Activated T-helper 1 cell treated with Interleukin-2 at 50 U/mL for 16 hours (primary cell): Measurements from ENCODE around the gene MYRF.

Experiments
- DNase-seq: peaks from one replicate; pipeline ENCODE4 v3.0.0-alpha.2; 2020; ENCODE audit warnings: low read depth

MYRF gene

DNA sequence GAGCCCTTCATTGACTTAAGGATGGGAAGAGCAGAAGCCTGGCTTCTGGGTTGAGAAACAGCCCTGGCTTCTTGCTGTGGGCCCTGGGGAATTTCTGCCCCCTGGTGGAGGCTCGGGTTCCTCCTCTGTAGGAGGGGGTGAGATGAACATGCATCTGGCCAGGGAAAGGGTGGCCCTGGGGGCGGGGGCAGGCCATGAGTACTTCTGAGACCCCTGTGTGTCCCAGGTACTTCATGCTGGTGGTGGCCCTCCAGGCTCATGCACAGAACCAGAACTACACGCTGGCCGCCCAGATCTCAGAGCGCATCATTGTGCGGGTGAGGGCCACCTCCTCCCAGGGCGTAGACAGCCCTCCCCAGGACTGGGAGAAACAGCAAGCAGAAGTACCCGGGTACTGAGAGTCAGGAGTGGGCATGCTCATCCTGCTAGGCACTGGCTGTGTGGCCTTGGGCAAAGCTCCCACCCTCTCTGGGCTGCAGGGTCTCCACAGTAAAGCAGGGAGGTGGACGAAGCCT, 24.2 kb downstream of the MYRF start:
- DNase-seq, result peak; percentile 26

DNA sequence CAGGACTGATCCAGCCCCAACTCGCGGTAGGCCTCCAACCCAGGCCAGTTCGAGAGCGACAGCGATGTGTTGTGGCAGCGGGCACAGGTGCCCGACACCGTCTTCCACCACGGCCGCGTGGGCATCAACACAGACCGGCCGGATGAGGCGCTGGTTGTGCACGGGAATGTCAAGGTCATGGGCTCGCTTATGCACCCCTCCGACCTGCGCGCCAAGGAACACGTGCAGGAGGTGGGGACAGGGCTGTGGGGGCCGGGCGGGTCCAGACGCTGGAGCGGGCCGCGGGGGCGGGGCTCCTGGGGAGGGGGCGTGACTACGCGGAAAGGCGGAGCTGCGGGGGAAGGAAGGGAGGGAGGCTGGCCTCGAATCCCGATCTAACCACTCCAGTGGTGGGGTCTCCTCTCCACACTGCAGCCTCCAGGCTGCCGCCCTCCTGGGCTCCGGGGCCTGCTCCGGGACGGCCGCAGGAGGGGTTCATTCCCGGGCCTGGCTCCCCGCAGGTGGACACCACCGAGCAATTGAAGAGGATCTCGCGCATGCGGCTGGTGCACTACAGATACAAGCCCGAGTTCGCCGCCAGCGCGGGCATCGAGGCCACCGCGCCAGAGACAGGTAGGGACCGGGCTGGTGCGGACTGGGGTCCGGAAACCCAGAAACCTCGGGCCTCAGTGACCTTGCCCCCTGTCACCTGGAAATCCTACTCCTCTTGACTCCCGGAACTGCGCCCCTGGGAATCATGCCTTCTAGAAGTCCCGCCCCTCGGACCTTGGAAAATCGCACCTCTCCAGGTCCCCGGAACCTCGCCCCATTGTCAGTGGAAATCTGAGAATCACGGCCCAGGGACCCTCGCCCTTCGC, 25.0 kb downstream of the MYRF start:
- DNase-seq, result peak; percentile 47

DNA sequence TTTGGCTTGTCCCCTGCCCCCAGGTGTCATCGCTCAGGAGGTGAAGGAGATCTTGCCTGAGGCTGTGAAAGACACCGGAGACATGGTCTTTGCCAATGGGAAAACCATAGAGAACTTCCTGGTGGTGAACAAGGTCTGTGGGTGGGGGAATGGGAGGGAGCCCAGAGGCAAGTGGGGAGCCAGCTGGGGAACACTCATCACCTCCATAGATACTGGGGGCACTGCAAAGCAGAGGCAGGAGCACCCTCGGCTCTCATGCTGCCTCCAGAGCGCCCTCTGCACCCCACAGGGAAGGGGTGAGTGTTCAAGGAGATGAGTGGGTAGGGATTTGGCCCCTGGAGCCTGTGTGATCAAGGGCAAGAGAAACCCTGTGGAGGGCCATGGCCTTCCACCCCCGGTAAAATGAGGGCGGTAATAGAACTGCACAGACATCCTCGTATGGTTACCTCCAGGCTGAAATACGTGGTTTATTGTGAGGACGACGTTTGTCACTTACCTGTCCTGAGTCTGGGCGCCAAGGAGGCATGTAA, 26.0 kb downstream of the MYRF start:
- no peak for DNase-seq

DNA sequence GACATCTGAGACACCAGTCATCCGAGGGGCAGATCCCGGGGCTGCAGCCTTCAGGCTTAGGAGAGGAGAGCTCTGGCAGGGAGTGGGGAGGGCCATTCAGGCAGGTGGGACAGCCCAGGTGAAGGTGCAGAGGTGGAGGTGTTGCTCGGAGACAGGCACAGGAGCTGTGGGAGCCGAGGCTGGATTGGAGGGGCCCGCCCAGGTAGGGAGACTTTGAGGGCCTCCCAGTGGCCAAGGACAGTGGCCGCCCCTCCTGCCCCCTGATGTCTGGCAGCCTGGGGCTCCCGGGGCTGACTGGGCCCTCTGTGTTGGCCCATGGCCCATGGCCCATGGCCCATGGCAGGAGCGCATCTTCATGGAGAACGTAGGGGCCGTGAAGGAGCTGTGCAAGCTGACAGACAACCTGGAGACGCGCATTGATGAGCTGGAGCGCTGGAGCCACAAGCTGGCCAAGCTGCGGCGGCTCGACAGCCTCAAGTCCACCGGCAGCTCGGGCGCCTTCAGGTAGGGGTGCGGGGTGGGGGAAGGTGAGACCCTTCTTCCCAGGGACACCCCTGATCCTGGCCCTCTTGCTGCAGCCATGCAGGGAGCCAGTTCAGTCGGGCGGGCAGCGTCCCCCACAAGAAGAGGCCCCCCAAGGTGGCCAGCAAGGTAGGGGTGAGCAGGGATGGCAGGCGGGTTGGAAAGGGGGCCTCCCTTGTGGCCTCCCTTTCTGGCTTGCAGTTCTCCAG, 26.6 kb downstream of the MYRF start:
- DNase-seq, result no peak

DNA sequence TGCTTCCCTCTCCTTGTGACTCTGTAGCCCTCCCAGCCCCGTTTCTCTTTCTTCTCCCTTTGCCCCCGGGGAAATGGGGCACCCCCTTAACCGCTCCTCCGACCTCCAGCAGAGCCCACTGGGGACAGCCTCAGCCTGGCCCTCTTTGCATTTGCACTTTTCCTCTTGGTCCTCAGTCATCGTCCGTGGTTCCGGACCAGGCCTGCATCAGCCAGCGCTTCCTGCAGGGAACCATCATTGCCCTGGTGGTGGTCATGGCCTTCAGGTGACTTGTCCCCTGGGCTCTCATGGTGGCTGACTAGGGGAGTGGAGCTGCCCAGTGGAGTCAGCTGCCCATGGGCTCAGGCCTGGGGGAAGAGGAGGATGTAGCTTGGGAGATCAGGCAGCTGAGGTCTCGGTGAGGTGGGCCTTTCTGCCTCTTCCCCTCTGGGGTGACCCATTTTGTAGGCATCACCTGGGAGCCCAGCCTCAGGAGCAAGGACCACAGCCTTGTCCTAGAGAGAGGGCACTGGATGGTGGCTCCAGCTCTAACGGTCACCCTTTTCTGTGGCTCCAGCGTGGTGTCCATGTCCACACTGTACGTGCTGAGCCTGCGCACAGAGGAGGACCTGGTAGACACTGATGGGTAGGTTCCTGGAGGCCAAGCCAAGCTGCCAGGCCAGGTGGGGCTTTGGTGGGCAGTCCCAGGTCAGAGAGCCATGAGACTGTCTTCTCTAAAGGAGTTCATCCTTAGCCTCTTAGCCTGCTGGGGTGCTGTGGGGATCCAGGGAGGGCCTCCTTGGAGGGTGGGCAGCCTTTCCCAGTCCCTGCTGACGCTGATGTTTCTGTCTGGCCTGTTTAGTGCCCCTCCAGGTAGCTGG, 27.5 kb downstream of the MYRF start:
- DNase-seq, result no peak

DNA sequence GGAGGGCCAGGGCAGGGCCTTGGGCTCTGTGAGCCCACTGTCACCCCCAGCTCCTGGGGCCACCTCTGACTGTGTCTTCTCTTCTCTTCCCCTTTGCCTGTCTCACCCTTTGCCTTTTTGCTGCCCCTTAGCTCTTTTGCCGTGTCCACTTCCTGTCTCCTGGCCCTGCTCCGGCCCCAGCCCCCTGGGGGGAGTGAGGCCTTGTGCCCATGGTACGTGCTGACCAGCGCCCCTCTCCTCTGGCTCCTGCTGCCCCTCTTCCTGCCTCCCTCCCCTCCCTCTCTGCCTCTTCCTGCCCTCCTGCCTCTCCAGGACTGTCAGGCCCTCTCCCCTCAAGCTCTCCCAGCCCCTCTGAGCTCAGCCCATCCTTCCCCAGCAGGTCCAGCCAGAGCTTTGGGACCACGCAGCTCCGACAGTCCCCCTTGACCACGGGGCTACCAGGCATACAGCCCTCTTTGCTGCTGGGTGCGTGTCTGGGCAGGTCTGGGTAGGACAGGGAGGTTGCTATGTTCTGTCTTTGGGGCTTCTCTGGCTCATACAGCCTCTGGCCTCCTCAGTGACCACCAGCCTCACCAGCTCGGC, 28.2 kb downstream of the MYRF start:
- no peak for DNase-seq

DNA sequence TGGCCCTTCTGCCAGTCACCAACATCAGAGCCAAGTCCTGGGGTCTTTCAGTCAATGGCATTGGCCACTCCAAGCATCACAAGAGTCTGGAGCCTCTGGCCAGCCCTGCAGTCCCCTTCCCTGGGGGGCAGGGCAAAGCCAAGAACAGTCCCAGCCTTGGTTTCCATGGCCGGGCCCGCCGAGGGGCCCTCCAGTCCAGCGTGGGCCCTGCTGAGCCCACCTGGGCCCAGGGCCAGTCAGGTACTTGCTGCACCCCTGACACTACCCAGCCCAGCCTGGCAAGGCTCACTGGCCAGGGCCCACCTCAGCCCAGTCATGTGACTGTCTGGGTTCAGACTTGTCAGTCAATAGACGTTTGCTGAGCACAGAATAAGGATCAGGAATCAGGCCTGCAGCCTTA, 29.1 kb downstream of the MYRF start:
- no peak for DNase-seq

DNA sequence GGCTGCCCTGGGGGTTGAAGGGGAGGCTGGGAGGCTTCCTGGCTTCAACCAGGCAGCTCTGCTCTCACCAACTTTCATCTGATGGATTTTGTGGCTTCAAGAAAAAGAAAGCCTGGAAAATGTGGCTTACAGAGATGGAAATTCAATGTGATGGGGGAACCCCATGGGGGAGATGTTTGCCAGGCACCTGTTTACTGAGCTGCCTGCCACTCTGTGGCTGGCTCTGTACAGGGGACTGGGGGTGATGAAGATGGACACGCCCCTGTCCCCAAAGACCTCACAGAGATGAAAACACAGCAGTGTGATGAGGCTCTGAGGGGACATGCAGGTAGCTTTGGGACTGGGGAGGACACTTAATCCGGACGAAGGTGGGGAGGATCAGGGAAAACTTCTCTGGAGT, 29.9 kb downstream of the MYRF start:
- DNase-seq, result no peak

DNA sequence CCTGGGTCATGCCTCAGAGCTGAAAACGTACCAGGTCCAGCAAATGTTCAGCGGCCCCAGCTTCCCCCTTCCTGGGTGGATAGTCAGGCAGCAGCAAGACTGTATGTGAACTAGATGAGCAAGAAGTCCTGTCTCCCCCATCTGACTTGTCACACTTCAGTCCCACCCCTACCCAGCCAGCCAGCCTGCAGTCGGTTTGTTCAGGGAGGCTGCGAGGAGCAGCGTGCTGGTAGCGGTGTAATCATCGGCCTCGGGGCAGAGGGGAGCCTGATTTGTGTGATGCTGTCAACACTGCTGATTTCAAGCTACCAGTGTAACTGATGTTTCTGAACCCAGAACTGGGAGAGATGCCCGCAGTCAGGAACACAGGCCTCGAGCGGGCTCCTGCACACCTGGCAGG, 30.4 kb downstream of the MYRF start:
- DNase-seq, result no peak

DNA sequence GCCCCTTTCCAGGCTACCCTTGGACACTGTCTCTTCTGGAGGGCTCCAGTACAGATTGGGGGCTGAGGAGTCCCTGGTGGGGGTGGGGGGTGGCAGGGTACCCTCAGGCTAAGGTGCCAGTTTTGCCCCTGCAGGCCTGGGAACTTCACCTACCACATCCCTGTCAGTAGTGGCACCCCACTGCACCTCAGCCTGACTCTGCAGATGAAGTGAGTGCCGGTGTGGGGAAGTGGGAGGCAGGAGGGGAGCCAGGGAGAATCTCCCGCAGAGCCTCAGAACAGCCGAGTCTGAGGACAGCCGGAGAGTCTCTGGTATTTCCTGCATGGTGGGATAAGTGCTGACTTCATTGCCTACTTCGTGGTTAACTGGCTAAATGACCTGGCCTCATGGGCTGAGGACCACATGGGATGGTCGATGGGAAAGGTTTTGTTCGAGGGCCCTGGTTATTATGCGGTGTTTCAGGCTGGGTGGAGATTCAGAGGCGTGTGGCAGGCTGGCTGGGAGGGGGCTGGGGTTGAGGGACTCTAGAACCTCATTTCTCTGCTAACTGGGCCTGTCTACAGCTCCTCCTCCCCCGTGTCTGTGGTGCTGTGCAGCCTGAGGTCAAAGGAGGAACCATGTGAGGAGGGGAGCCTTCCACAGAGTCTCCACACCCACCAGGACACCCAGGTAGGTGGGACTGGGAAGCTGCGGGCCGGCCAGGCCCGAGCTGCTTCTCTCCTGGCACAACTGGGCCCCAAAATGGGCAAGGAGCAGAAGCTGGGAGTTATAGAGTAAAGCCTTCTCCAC, 31.5 kb downstream of the MYRF start:
- no peak for DNase-seq

DNA sequence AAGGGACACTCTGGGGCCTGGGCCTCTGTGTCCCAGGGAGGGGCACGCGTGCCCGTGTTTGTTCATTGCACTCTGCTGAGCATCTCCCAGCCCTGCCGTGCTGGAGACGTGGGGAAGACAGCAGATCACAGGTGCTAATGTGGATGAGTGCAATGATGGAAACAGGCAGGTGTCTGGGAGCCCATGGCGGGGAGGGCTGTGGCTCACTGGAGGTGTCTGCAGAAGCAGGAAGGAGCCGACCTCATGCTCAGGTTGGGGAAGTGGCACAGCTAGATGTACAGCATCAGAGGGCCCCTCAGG, 32.0 kb downstream of the MYRF start:
- DNase-seq, result no peak

DNA sequence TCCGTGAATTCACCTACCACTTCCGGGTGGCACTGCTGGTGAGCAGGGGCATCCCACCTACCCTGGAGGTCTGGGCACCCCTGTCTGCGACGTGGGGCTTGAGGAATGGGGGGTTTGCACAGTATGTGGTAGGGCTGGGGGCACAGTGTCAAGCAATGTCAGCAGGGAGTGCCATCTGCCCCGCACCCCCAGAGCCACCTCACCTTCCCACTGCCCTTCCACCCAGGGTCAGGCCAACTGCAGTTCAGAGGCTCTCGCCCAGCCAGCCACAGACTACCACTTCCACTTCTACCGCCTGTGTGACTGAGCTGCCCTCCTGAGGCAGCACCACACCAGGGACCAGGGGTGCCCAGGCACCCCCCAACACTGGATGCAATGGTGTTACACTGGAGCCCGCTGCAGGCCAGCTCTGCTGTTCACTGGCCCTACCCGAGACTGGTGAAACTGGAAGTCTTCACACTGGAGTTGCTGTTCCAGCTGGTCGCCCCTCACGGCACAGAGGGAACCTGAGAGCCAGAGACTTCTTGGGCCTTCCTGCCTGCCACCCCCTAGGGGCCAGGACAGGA, 33.5 kb downstream of the MYRF start:
- DNase-seq, result no peak

DNA sequence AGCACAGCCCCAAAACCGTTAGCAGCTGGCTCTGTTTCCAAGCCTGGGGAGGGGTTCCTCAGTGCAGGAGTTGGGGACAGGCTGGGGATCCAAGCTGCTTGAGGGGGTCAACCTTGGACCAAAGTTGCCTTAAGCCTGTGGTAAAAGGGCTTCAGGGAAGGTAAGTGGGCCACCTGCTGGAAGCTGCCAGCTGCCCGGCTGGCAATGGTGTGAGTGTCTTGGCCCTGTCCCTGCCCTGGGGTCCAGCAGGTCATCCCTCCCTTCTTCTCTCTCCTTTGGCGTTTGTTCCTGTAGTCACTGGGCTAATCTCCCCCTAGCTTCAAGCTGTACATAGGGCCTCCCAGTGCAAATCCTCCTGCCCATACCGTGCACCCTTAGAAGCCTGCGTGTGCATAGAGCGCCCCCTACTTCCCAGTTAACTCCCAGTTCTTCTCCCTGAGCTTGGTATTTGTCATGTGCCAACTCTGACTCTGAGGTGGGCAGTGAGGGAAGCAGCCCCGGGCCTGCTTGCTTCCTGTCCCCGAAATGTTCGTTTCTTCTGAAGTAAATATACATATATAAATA, 35.6 kb downstream of the MYRF start:
- no peak for DNase-seq

DNA sequence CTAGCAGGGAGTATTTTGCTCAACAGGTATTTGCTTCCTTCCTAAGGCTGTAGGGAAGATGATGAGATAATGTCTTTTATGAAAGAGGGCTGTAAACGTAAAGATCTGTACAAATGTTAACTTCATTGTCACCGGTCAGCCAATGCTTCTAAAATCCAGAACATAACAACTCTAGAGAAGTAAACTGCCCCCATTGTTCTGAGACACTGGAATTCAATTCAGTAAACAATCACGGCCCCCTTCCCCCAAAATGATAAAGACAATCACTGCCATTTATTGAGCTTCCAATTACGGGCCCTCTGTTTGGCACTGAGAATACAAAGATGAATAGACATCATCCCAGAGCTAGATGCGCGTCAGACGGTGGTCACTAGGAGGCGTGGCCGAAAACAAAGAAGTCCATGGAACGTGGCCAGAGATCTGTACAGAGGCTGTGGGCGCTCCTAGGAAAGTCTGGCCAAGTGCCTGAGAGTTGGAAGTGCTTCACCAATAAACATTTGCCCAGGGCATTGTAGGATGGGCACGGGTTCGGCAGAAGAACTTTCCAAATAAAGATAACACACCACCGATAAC, 39.4 kb downstream of the MYRF start:
- no peak for DNase-seq

DNA sequence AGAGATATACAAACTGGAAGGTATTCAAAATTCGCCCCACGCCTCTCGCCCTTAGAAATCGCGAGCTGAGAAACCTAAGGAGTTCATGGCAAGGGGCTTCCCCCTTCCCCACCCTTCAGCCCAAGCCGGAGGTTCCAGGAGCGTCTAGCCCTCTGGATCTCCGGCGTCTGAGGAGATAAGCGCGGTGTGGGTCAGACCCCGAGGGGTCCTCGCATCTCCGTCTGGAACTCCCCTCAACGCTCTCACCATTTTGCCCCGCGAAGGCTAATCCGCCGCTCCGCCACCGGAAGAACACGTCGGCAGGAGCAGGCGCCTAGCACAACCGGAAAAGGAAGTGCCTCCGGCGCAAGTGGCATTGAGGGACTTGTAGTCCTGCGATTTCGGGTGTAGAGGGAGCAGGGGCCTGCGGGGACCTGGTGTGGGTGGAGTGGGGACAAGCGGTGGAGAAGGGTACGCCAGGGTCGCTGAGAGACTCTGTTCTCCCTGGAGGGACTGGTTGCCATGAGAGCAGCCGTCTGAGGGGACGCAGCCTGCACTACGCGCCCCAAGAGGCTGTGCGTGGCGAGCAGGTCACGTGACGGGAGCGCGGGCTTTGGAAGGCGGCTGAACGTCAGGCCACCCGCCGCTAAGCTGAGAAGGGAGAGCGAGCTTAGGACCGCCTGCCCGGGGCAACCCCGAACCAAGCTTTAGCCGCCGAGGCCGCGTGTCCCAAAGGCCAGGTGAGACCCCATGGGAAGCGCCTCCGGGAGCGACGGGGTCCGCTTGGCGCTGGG, 40.1 kb downstream of the MYRF start, which contains the start of the genes FEN1 and TMEM258:
Gene FEN1 (plus strand): TSS at position 602 of the 773 bp plus-strand sequence. CDS start 2,451 bp downstream, outside the sequence.
Gene TMEM258 (minus strand): TSS at position 290 of the 773 bp plus-strand sequence. CDS start 41 bp downstream, at position 249.
- peak; percentile 76 for DNase-seq

DNA sequence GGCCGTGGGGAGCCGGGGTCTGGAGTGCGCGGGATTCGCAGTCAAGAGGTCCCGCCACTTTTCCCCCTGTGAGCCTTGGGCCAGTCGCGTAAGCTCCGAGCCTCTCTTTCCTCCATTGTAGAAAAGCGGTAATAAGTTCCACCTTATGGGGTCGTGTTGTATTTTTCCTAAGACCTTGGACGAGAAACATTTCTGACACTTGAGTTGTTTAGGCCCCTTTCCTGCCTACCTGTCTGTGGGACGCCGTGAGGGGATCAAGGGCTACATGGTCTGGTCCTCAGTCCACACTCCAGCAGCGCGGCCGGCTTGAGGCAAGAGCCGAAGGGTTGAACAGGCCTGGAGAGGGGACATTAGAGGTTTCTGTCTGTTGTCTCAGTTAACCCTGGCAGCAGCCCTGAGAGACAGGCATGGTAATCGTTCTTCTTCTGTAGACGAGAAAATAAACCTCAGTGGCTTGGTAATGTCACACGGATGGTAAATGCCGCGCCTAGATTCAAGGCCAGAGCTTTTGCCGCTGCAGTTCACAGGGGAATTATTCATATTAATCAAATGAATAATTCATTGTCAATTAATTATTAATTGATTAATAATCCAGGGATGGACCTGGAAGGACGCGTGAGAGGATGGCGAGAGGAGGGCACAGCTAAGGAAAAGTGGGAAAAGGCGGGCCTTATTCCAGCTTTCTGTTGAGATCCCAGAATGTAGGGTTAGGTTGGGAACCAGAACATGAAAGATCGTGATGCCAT, 40.8 kb downstream of the MYRF start:
- DNase-seq, result no peak

DNA sequence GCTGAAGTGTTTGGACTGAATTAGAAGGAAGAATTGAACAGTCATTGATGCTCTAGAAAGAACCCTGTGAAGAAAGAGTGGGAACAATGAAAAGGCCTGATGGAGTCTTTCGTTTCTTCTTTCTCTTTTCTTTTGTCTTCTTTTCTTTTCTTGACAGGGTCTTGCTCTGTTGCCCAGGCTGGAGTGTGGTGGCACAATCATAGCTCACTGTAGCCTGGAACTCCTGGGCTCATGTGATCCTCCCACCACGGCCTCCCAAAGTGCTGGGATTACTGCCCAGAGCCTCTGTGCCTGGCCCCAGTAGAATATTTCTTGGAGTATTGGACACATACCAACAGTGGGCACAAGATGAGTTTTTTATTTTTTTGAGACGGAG, 41.4 kb downstream of the MYRF start:
- no peak for DNase-seq

DNA sequence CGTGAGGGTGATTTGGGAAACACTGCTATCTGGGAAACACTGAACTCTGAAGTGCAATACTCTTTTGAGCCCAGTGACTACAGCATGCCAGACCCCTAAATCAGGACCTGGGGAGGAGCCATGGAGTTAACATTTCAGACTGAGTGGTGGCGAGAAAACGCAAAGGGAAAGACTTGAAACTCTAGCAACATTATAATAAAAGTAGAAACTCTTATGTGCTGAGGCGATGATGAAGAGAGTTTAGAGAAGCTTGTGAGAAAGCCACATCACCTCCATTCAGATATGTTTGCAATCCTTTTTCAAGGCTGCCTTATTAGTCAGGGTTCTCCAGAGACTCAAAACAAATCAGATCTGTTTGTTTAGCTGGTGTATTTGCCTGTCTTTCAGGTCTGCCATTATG, 42.1 kb downstream of the MYRF start:
- no peak for DNase-seq
